GM12878 (cell line): ENCODE results near the gene RADIL. TPM values are rescaled to one million over a fixed set of nuclear protein-coding genes. Genes with fewer than 3 reads are reported as not detected.

Experiments used
- ATAC-seq: fragments of 200-7000 bp; cut with Tn5 transposase; 3 replicates; pipeline ENCODE4 v1.9.1; 2020; ENCODE audit warnings: mild to moderate bottlenecking, moderate library complexity
- BruUV-seq: library from RNA; stranded (reverse); fragments of 400-500 nt; replicated peaks from 2 replicates; lab custom pipeline; 2021; lab: Mats Ljungman, UMichigan
- CTCF ChIA-PET: fragments of 300-600 bp; sonication (Branson Sonifier 250); formaldehyde crosslinking; extraction: SDS; loops from one replicate; lab custom pipeline; 2021; ENCODE audit warnings: inconsistent platforms; lab: Yijun Ruan, JAX
- POLR2A ChIA-PET: fragments of 350-600 bp; formaldehyde crosslinking; extraction: SDS; loops from one replicate; lab custom pipeline; 2021; ENCODE audit warnings: inconsistent platforms; lab: Charles Lee
- RAD21 ChIA-PET: fragments of 300-600 bp; sonication (Branson Sonifier 250); formaldehyde crosslinking; loops from one replicate; lab custom pipeline; 2023; ENCODE audit warnings: antibody characterized with exemption; ENCODE audit not compliant: unreplicated experiment; lab: Charles Lee
- SMC1A ChIA-PET: fragments of 300-600 bp; sonication (Branson Sonifier 250); formaldehyde crosslinking; loops from one replicate; lab custom pipeline; 2023; ENCODE audit not compliant: unreplicated experiment, uncharacterized antibody; lab: Charles Lee
- DNase-seq: peaks from one replicate; pipeline ENCODE4 v3.0.0-alpha.2; 2011; ENCODE audit warnings: low read depth, low spot score
- FAIRE-seq: peaks from 3 replicates; lab custom pipeline; 2011; peaks lifted over from hg19 to GRCh38; lab: Jason Lieb, UNC
- H2AFZ ChIP-seq: 2 replicates; pipeline ENCODE4 v1.6.0; 2011; ENCODE audit warnings: low read depth, low read length, control low read depth; ENCODE audit not compliant: control insufficient read depth
- H3K27ac ChIP-seq: 2 replicates; pipeline ENCODE4 v1.5.1; 2011; ENCODE audit warnings: control low read depth; ENCODE audit not compliant: control insufficient read depth, insufficient read depth
- H3K27me3 ChIP-seq, 2 experiments: replicated peaks in 1 of 2; 2 replicates each; pipeline versions ENCODE4 v1.6.0 to v1.6.1; 2011; ENCODE audit warnings: low read length in 1 of 2; ENCODE audit not compliant: control insufficient read depth in 2 of 2, insufficient read depth in 2 of 2
- H3K36me3 ChIP-seq, 2 experiments: 2 replicates each; pipeline ENCODE4 v1.5.1; 2011; ENCODE audit warnings: low read length in 1 of 2; ENCODE audit not compliant: control insufficient read depth in 2 of 2, insufficient read depth in 2 of 2
- H3K4me1 ChIP-seq: 2 replicates; pipeline ENCODE4 v1.6.1; 2011; ENCODE audit warnings: mild to moderate bottlenecking, low read length, moderate library complexity, mixed read lengths; ENCODE audit not compliant: control insufficient read depth, insufficient read depth
- H3K4me2 ChIP-seq: 2 replicates; pipeline ENCODE4 v1.6.0; 2011; ENCODE audit warnings: control low read depth; ENCODE audit not compliant: control insufficient read depth, insufficient read depth
- H3K4me3 ChIP-seq: fragments of 200-600 bp; sonication (generic); 2 replicates; pipeline ENCODE4 v1.5.1; 2016
- H3K79me2 ChIP-seq: 2 replicates; pipeline ENCODE4 v1.6.0; 2011; ENCODE audit warnings: low read length; ENCODE audit not compliant: control insufficient read depth, insufficient read depth
- H3K9ac ChIP-seq: 2 replicates; pipeline ENCODE4 v1.8.0; 2011; ENCODE audit warnings: low read length, control low read depth, mixed read lengths; ENCODE audit not compliant: control insufficient read depth, insufficient read depth
- H3K9me3 ChIP-seq: replicated peaks from 3 replicates; pipeline ENCODE4 v1.5.1; 2011; ENCODE audit warnings: mild to moderate bottlenecking, low read length; ENCODE audit not compliant: control insufficient read depth, insufficient read depth
- H4K20me1 ChIP-seq: 2 replicates; pipeline ENCODE4 v1.6.0; 2011; ENCODE audit not compliant: control insufficient read depth, insufficient read depth
- ASH2L ChIP-seq: fragments of 300-600, 200-600 bp; sonication (generic); IDR thresholded peaks from 2 replicates; pipeline ENCODE4 v1.6.1; 2017; ENCODE audit warnings: low read depth, mild to moderate bottlenecking, borderline replicate concordance
- BCL11A ChIP-seq: IDR thresholded peaks from 2 replicates; pipeline ENCODE4 v1.6.1; 2011; ENCODE audit warnings: low read depth, low read length
- CBFB ChIP-seq: IDR thresholded peaks from 2 replicates; pipeline ENCODE4 v1.6.1; 2016; ENCODE audit warnings: antibody characterized with exemption, low read depth
- EED ChIP-seq: sonication (generic); IDR thresholded peaks from 2 replicates; pipeline ENCODE4 v1.6.1; 2016; ENCODE audit warnings: antibody characterized with exemption, low read depth
- ETV6 ChIP-seq, 2 experiments: fragments of 450-650 bp in 1 of 2; IDR thresholded peaks in 1 of 2; conservative IDR thresholded peaks in 1 of 2; 2 replicates each; pipeline ENCODE4 v1.6.1; 2014; ENCODE audit warnings: antibody characterized with exemption in 1 of 2, borderline replicate concordance in 1 of 2, low read depth in 1 of 2, mild to moderate bottlenecking in 1 of 2, moderate library complexity in 1 of 2
- HCFC1 ChIP-seq: fragments of 150-350 bp; IDR thresholded peaks from 2 replicates; pipeline ENCODE4 v1.6.1; 2014; ENCODE audit warnings: low read length
- IKZF2 ChIP-seq, 2 experiments: fragments of 450-650 bp; IDR thresholded peaks; 2 replicates each; pipeline ENCODE4 v1.6.1; 2017; ENCODE audit warnings: mild to moderate bottlenecking in 2 of 2, moderate library complexity in 2 of 2
- MTA2 ChIP-seq: fragments of 450-650 bp; IDR thresholded peaks from 2 replicates; pipeline ENCODE4 v1.6.1; 2016; ENCODE audit warnings: low read depth, mild to moderate bottlenecking, moderate library complexity
- ZBED1 ChIP-seq: IDR thresholded peaks from 2 replicates; pipeline ENCODE4 v1.6.1; 2016; ENCODE audit warnings: borderline replicate concordance
- ZNF622 ChIP-seq: fragments of 450-650 bp; IDR thresholded peaks from 2 replicates; pipeline ENCODE4 v1.6.1; 2017; ENCODE audit warnings: mild to moderate bottlenecking, inconsistent platforms
- ZSCAN29 ChIP-seq: fragments of 450-650 bp; IDR thresholded peaks from 2 replicates; pipeline ENCODE4 v1.6.1; 2017; ENCODE audit warnings: mild to moderate bottlenecking, moderate library complexity
- whole genome bisulfite sequencing: methylation state at CpG from one replicate; pipeline ENCODE4 v1.1.6; 2016; ENCODE audit warnings: low lambda C conversion rate; ENCODE audit not compliant: insufficient replicate concordance, insufficient coverage; ENCODE audit errors: missing lambda C conversion rate; 5-methylcytosine and 5-hydroxymethylcytosine counted together
- in situ Hi-C: fragments of 300-500 bp; cut with MboI; formaldehyde crosslinking; loops from 9 replicates; pipeline ENCODE4 v1.14.3; 2018; ENCODE audit warnings: mixed read lengths
- intact Hi-C: fragments of 100-400 bp; cut with micrococcal nuclease; formaldehyde crosslinking; loops from one replicate; pipeline ENCODE4 v1.14.2; 2022; ENCODE audit not compliant: unreplicated experiment
- polyA plus RNA-seq, 11 experiments: library from polyadenylated mRNA; depleted of rRNA in 4 of 11; unstranded in 6 of 11; stranded (reverse) in 5 of 11; fragments of >200 nt; fragmentation: Nextera tagmentation in 4 of 11; fragmentation: Illumina TruSeq in 1 of 11; extraction: Ambion mirVana in 4 of 11; extraction: Trizol in 1 of 11; gene quantifications; 1 replicate in 1 of 11; 2 replicates in 10 of 11; pipeline versions ENCODE4 v1.2.1 to v1.2.3, GENCODE V29; 2011 to 2016; ENCODE audit warnings: inconsistent platforms in 2 of 11, missing spikeins in 2 of 11, low read depth in 1 of 11
- total RNA-seq, 4 experiments: library from RNA; depleted of rRNA in 3 of 4; stranded (reverse); fragments of >200 nt in 3 of 4; fragmentation: Illumina TruSeq in 1 of 4; extraction: Trizol in 1 of 4; gene quantifications; 2 replicates each; pipeline versions ENCODE4 v1.2.1 to v1.2.3, GENCODE V29; 2013 to 2021
- TF ChIP-seq, protein P1 (sequence below): IDR thresholded peaks from 2 replicates; pipeline ENCODE4 v1.6.1; 2012; ENCODE audit warnings: low read depth, low read length, improper control_type of control experiment
- TF ChIP-seq, protein P2 (sequence below): IDR thresholded peaks from 2 replicates; pipeline ENCODE4 v1.6.1; 2011; ENCODE audit warnings: low read depth, low read length, improper control_type of control experiment, borderline replicate concordance
- TF ChIP-seq, protein P3 (sequence below): fragments of 450-650 bp; IDR thresholded peaks from 2 replicates; pipeline ENCODE4 v1.6.1; 2017; ENCODE audit warnings: mild to moderate bottlenecking

Gene RADIL
- total and polyA plus RNA-seq, 10 of the 15 experiments (the other 5 are each of a cell fraction or from before 2014, with no cell fraction given), result 0.05 to 0.06 TPM; not detected in 8

DNA sequence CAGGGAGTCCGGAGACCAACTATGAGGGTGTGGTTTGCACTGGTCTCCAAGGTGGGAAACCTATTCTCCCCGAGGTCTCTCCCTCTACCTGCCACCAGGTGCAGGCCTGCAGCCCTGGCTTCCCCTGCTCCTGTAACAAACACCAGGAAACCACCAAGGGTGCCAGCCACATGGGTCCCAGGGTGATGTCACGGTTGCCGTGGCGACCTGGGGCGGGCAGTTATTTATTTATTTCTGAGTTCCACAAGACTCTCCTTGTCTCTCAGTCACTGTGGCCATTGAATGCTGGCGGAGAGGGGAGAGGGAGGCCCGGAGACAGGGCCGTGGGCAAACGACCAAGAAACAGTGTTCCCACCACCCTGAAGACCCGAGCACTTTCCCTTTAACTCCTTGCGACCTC, 48.4 kb upstream of the RADIL start:
- WGBS, result 42% methylated on average over 12 of the region's 12 CpGs
- H3K27ac ChIP-seq, result no peak overlapping the region
- no peaks in the 10 kb centered on the region for H3K36me3 ChIP-seq
- RAD21 ChIA-PET, result no interaction called here
- ATAC-seq (no peak), FAIRE-seq (no peak), DNase-seq (no peak)
- no peaks in the 10 kb centered on the region for H3K4me1 ChIP-seq
- TF ChIP-seq ZBED1 (no peak), IKZF2 (IDR thresholded peaks at IDR 0.05) (no peak), CBFB (no peak), ZSCAN29 (no peak), MTA2 (no peak), ZNF622 (no peak), EED (no peak), BCL11A (no peak), ASH2L (no peak), HCFC1 (no peak), ETV6 (conservative IDR thresholded peaks at IDR 0.05 in 1 of 2, IDR thresholded peaks at IDR 0.05 in 1 of 2; ENCODE audit: borderline replicate concordance in 1 of 2, low read depth in 1 of 2) (no peak)
- TF ChIP-seq, protein P1, sequence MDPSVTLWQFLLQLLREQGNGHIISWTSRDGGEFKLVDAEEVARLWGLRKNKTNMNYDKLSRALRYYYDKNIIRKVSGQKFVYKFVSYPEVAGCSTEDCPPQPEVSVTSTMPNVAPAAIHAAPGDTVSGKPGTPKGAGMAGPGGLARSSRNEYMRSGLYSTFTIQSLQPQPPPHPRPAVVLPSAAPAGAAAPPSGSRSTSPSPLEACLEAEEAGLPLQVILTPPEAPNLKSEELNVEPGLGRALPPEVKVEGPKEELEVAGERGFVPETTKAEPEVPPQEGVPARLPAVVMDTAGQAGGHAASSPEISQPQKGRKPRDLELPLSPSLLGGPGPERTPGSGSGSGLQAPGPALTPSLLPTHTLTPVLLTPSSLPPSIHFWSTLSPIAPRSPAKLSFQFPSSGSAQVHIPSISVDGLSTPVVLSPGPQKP, result no peak
- TF ChIP-seq, protein P2, sequence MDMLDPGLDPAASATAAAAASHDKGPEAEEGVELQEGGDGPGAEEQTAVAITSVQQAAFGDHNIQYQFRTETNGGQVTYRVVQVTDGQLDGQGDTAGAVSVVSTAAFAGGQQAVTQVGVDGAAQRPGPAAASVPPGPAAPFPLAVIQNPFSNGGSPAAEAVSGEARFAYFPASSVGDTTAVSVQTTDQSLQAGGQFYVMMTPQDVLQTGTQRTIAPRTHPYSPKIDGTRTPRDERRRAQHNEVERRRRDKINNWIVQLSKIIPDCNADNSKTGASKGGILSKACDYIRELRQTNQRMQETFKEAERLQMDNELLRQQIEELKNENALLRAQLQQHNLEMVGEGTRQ, result no peak
- TF ChIP-seq, protein P3, sequence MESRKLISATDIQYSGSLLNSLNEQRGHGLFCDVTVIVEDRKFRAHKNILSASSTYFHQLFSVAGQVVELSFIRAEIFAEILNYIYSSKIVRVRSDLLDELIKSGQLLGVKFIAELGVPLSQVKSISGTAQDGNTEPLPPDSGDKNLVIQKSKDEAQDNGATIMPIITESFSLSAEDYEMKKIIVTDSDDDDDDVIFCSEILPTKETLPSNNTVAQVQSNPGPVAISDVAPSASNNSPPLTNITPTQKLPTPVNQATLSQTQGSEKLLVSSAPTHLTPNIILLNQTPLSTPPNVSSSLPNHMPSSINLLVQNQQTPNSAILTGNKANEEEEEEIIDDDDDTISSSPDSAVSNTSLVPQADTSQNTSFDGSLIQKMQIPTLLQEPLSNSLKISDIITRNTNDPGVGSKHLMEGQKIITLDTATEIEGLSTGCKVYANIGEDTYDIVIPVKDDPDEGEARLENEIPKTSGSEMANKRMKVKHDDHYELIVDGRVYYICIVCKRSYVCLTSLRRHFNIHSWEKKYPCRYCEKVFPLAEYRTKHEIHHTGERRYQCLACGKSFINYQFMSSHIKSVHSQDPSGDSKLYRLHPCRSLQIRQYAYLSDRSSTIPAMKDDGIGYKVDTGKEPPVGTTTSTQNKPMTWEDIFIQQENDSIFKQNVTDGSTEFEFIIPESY, result no peak
- H3K9ac ChIP-seq, result no peak overlapping the region
- no peaks in the 10 kb centered on the region for H4K20me1 ChIP-seq
- H3K4me3 ChIP-seq, result no peak overlapping the region
- POLR2A ChIA-PET, result interaction anchor here (0.6 kb wide), 1 partner anchor 42 kb away, joined by 3 read pairs; no protein-coding TSS in a partner anchor
- SMC1A ChIA-PET, result no interaction called here
- no peaks in the 10 kb centered on the region for H3K27me3 ChIP-seq
- H3K9me3 ChIP-seq, result no peaks in the 10 kb centered on the region
- no peak overlapping the region for H2AFZ ChIP-seq
- in situ Hi-C loops (no loop called here), intact Hi-C loops (no loop called here)
- no peak overlapping the region for H3K4me2 ChIP-seq
- BruUV-seq, result no TSS peak
- no peaks in the 10 kb centered on the region for H3K79me2 ChIP-seq
- CTCF ChIA-PET, result no interaction called here
